K562 (cell line): ENCODE data around the gene IMPDH2. TPM values are rescaled to one million over a fixed set of nuclear protein-coding genes. Genes with fewer than 3 reads are reported as not detected.

Experiments
- BCLAF1 ChIP-seq, 2 experiments: fragments of 450-650 bp in 1 of 2; IDR thresholded peaks; 2 replicates each; pipeline ENCODE4 v1.6.1; 2011 to 2017; ENCODE audit warnings: low read depth in 2 of 2, antibody characterized with exemption in 1 of 2, borderline replicate concordance in 1 of 2, low read length in 1 of 2, mild to moderate bottlenecking in 1 of 2, mixed read lengths in 1 of 2; ENCODE audit not compliant: control insufficient read depth in 1 of 2
- CBX1 ChIP-seq: sonication (generic); IDR thresholded peaks from 2 replicates; pipeline ENCODE4 v1.6.1; 2016; ENCODE audit warnings: antibody characterized with exemption, low read depth, mild to moderate bottlenecking
- DACH1 ChIP-seq: fragments of 450-650 bp; IDR thresholded peaks from 2 replicates; pipeline ENCODE4 v1.6.1; 2018; ENCODE audit not compliant: partially characterized antibody
- ETV1 ChIP-seq: fragments of 450-650 bp; conservative IDR thresholded peaks from 2 replicates; pipeline ENCODE4 v1.6.1; 2016; ENCODE audit warnings: missing genetic modification characterization, control low read depth, low read depth, missing compliant biosample characterization
- ETV6 ChIP-seq, 3 experiments: fragments of 150-350 bp in 1 of 3; sonication (generic) in 1 of 3; formaldehyde crosslinking in 1 of 3; IDR thresholded peaks; 2 replicates each; pipeline versions ENCODE4 v1.6.1 to v1.8.0; 2014 to 2022; ENCODE audit warnings: borderline replicate concordance in 2 of 3, low read depth in 2 of 3, antibody characterized with exemption in 1 of 3, low read length in 1 of 3, mild to moderate bottlenecking in 1 of 3, missing genetic modification reagents in 1 of 3
- HMGN3 ChIP-seq: IDR thresholded peaks from 2 replicates; pipeline ENCODE4 v1.6.1; 2011; ENCODE audit warnings: borderline replicate concordance, low read depth, mild to moderate bottlenecking, mixed read lengths, low read length; ENCODE audit not compliant: insufficient read length; ENCODE audit errors: extremely low read depth
- KLF13 ChIP-seq: fragments of 450-650 bp; IDR thresholded peaks from 2 replicates; pipeline ENCODE4 v1.6.1; 2016; ENCODE audit warnings: missing genetic modification characterization, low read depth, mild to moderate bottlenecking, missing compliant biosample characterization, moderate library complexity, borderline replicate concordance
- KLF6 ChIP-seq: fragments of 250-450 bp; sonication (Bioruptor Pico); IDR thresholded peaks from 2 replicates; pipeline ENCODE4 v1.4.0; 2020; ENCODE audit warnings: mild to moderate bottlenecking, moderate library complexity, borderline replicate concordance
- LARP7 ChIP-seq: fragments of 450-650 bp; IDR thresholded peaks from 2 replicates; pipeline ENCODE4 v1.6.1; 2016
- MIER1 ChIP-seq: fragments of 450-650 bp; IDR thresholded peaks from 2 replicates; pipeline ENCODE4 v1.6.1; 2016; ENCODE audit warnings: antibody characterized with exemption, mild to moderate bottlenecking, low read depth
- SFPQ ChIP-seq: fragments of 200-400 bp; formaldehyde crosslinking; IDR thresholded peaks from 2 replicates; pipeline ENCODE4 v1.6.1; 2017; ENCODE audit warnings: mild to moderate bottlenecking, low read depth, low read length, moderate library complexity
- SIRT6 ChIP-seq: IDR thresholded peaks from one replicate; pipeline ENCODE4 v1.6.1; 2012; ENCODE audit warnings: low read depth, mild to moderate bottlenecking, control low read depth, inconsistent platforms, low read length, moderate library complexity
- polyA plus RNA-seq, 8 experiments: library from polyadenylated mRNA; depleted of rRNA in 4 of 8; stranded (reverse) in 5 of 8; unstranded in 3 of 8; fragments of >200 nt; fragmentation: Nextera tagmentation in 2 of 8; fragmentation: Illumina TruSeq in 1 of 8; extraction: Ambion mirVana in 2 of 8; extraction: Trizol in 1 of 8; gene quantifications; 2 replicates each; pipeline versions ENCODE4 v1.2.1 to v1.2.3, GENCODE V29; 2011 to 2014; ENCODE audit warnings: inconsistent platforms in 1 of 8, missing spikeins in 1 of 8
- total RNA-seq, 7 experiments: library from RNA; depleted of rRNA in 6 of 7; stranded (reverse); fragments of >200 nt in 6 of 7; fragmentation: Illumina TruSeq in 2 of 7; extraction: Trizol in 2 of 7; gene quantifications; 2 replicates each; pipeline versions ENCODE4 v1.2.1 to v1.2.3, GENCODE V29; 2011 to 2021; ENCODE audit warnings: low replicate concordance in 1 of 7
- TF ChIP-seq, protein P1 (sequence below): fragments of 250-450 bp; sonication (Bioruptor Pico); IDR thresholded peaks from 2 replicates; pipeline ENCODE4 v1.4.0; 2020; ENCODE audit warnings: mild to moderate bottlenecking, moderate library complexity, borderline replicate concordance
- TF ChIP-seq, protein P2 (sequence below), 2 experiments: IDR thresholded peaks; 2 replicates each; pipeline ENCODE4 v1.6.1; 2011; ENCODE audit warnings: borderline replicate concordance in 1 of 2, control low read depth in 1 of 2, low read depth in 1 of 2, low read length in 1 of 2, mild to moderate bottlenecking in 1 of 2, mixed read lengths in 1 of 2, moderate library complexity in 1 of 2; ENCODE audit not compliant: insufficient read depth in 1 of 2, insufficient read length in 1 of 2, poor library complexity in 1 of 2, severe bottlenecking in 1 of 2; ENCODE audit errors: extremely low read depth in 1 of 2
- TF ChIP-seq, protein P3 (sequence below): fragments of 250-450 bp; sonication (Bioruptor Pico); IDR thresholded peaks from 2 replicates; pipeline ENCODE4 v1.4.0; 2020

Gene IMPDH2
- total and polyA plus RNA-seq, 9 of the 15 experiments (the other 6 are each of a cell fraction or from before 2014, with no cell fraction given), result 318 to 507 (median 366) TPM

DNA sequence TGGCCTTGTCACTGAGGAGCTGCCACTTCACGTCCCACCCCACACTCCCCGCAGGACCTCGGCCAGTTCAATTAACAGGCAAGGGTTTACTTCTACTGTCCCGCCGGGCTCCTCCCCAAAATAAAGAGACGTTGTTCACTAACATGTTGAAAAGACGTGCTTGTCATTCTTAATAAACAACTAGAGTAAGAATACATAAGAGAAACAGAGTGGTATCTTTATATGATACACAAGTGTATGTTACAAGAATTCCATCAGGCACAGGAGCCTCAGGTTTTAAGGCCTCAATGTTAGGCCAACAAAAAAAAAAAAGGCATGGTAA is 326 bp upstream of the IMPDH2 start (continued):
- TF ChIP-seq, protein P1, sequence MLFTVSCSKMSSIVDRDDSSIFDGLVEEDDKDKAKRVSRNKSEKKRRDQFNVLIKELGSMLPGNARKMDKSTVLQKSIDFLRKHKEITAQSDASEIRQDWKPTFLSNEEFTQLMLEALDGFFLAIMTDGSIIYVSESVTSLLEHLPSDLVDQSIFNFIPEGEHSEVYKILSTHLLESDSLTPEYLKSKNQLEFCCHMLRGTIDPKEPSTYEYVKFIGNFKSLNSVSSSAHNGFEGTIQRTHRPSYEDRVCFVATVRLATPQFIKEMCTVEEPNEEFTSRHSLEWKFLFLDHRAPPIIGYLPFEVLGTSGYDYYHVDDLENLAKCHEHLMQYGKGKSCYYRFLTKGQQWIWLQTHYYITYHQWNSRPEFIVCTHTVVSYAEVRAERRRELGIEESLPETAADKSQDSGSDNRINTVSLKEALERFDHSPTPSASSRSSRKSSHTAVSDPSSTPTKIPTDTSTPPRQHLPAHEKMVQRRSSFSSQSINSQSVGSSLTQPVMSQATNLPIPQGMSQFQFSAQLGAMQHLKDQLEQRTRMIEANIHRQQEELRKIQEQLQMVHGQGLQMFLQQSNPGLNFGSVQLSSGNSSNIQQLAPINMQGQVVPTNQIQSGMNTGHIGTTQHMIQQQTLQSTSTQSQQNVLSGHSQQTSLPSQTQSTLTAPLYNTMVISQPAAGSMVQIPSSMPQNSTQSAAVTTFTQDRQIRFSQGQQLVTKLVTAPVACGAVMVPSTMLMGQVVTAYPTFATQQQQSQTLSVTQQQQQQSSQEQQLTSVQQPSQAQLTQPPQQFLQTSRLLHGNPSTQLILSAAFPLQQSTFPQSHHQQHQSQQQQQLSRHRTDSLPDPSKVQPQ, result no peak
- TF ChIP-seq, protein P2, sequence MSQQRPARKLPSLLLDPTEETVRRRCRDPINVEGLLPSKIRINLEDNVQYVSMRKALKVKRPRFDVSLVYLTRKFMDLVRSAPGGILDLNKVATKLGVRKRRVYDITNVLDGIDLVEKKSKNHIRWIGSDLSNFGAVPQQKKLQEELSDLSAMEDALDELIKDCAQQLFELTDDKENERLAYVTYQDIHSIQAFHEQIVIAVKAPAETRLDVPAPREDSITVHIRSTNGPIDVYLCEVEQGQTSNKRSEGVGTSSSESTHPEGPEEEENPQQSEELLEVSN (IDR thresholded peaks at IDR 0.05; ENCODE audit: borderline replicate concordance in 1 of 2, extremely low read depth in 1 of 2, insufficient read depth in 1 of 2, insufficient read length in 1 of 2, low read depth in 1 of 2, low read length in 1 of 2, poor library complexity in 1 of 2, severe bottlenecking in 1 of 2), result no peak
- TF ChIP-seq SIRT6 (no peak), ETV1 (tag) (no peak), SFPQ (no peak), CBX1 (no peak), DACH1 (no peak), HMGN3 (no peak), ETV6 (IDR thresholded peaks at IDR 0.05; ENCODE audit: borderline replicate concordance in 1 of 2, low read depth in 2 of 2, low read length in 1 of 2) (no peak), ETV6 (CRISPR knock-in tag; IDR thresholded peaks at IDR 0.05; ENCODE audit: borderline replicate concordance) (no peak), KLF13 (no peak), KLF6 (CRISPR knock-in tag) (no peak), MIER1 (no peak), BCLAF1 (IDR thresholded peaks at IDR 0.05; ENCODE audit: borderline replicate concordance in 1 of 2, control insufficient read depth in 1 of 2, low read depth in 2 of 2, low read length in 1 of 2) (no peak), LARP7 (no peak)
- TF ChIP-seq, protein P3, sequence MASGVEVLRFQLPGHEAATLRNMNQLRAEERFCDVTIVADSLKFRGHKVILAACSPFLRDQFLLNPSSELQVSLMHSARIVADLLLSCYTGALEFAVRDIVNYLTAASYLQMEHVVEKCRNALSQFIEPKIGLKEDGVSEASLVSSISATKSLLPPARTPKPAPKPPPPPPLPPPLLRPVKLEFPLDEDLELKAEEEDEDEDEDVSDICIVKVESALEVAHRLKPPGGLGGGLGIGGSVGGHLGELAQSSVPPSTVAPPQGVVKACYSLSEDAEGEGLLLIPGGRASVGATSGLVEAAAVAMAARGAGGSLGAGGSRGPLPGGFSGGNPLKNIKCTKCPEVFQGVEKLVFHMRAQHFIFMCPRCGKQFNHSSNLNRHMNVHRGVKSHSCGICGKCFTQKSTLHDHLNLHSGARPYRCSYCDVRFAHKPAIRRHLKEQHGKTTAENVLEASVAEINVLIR (CRISPR knock-in tag), result no peak
